ENCODE results near the gene SELE.

The SELE gene

GRCh38 chr1:169733924-169734323 is at the start of gene SELE:
TSS of gene SELE (minus strand) at chr1:169734079. CDS start at chr1:169733612, 467 bp downstream.
- no peak for DNase-seq

- no peak for DNase-seq
Observed at GRCh38 chr1:169782596-169782995, 48.7 kb upstream of the SELE start.

GRCh38 chr1:169779970-169780369 is 46.1 kb upstream of the SELE start:
- no peak for DNase-seq

- no peak for DNase-seq
Observed at GRCh38 chr1:169779150-169779549, 45.3 kb upstream of the SELE start.

GRCh38 chr1:169776440-169776839 is 42.6 kb upstream of the SELE start:
- DNase-seq: no peak

GRCh38 chr1:169768161-169768560 is 34.3 kb upstream of the SELE start:
- DNase-seq: no peak

- DNase-seq: no peak
Observed at GRCh38 chr1:169765580-169766331, 31.9 kb upstream of the SELE start.

- DNase-seq: no peak
Observed at GRCh38 chr1:169764919-169765318, 31.0 kb upstream of the SELE start.

GRCh38 chr1:169762699-169763098 is 28.8 kb upstream of the SELE start:
- DNase-seq: no peak

GRCh38 chr1:169759038-169759437 is 25.2 kb upstream of the SELE start:
- DNase-seq: no peak

GRCh38 chr1:169753549-169753948 is 19.7 kb upstream of the SELE start:
- DNase-seq: no peak

- no peak for DNase-seq
Observed at GRCh38 chr1:169750041-169750440, 16.2 kb upstream of the SELE start.

- no peak for DNase-seq
Observed at GRCh38 chr1:169746550-169746949, 12.7 kb upstream of the SELE start.

GRCh38 chr1:169745015-169745861 is 11.4 kb upstream of the SELE start:
- no peak for DNase-seq

- DNase-seq: no peak
Observed at GRCh38 chr1:169741666-169742394, 8.0 kb upstream of the SELE start.

GRCh38 chr1:169739980-169740379 is 6.1 kb upstream of the SELE start:
- no peak for DNase-seq

GRCh38 chr1:169731446-169731845 is 2.4 kb downstream of the SELE start:
- no peak for DNase-seq

GRCh38 chr1:169729991-169730390 is 3.9 kb downstream of the SELE start:
- DNase-seq: no peak

GRCh38 chr1:169727307-169727706 is 6.6 kb downstream of the SELE start:
- no peak for DNase-seq

- no peak for DNase-seq
Observed at GRCh38 chr1:169726851-169727250, 7.0 kb downstream of the SELE start.

- no peak for DNase-seq
Observed at GRCh38 chr1:169725930-169726329, 7.9 kb downstream of the SELE start.

GRCh38 chr1:169724168-169724567 is 9.7 kb downstream of the SELE start:
- DNase-seq: no peak

GRCh38 chr1:169723763-169724162 is 10.1 kb downstream of the SELE start:
- no peak for DNase-seq

- DNase-seq: no peak
Observed at GRCh38 chr1:169722779-169723178, 11.1 kb downstream of the SELE start.

All from CD4-positive, alpha-beta T cell treated with Interleukin-4 for 4 hours (primary cell).